ENCODE measurements around the gene ANKRD60. TPM values are rescaled to one million over a fixed set of nuclear protein-coding genes. Genes with fewer than 3 reads are reported as not detected.

The ANKRD60 gene, protein sequence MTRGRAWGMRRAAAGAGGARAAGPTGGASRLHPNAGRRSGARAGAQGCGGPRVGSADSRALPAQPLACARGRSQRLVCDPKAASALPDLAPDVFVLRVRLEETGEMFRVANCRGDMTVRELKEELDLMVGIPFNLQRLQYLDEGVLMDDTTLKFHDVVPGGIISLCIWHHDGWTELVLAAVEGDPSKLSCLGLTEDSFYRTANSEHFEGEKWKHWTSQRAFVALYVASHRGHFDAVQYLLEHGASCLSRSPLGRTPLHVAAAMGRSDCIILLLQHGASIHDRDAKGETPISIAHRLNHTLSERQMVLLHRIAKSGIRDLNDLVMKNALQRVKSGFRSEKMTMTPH
- not detected in 2 replicates for total RNA-seq

DNA sequence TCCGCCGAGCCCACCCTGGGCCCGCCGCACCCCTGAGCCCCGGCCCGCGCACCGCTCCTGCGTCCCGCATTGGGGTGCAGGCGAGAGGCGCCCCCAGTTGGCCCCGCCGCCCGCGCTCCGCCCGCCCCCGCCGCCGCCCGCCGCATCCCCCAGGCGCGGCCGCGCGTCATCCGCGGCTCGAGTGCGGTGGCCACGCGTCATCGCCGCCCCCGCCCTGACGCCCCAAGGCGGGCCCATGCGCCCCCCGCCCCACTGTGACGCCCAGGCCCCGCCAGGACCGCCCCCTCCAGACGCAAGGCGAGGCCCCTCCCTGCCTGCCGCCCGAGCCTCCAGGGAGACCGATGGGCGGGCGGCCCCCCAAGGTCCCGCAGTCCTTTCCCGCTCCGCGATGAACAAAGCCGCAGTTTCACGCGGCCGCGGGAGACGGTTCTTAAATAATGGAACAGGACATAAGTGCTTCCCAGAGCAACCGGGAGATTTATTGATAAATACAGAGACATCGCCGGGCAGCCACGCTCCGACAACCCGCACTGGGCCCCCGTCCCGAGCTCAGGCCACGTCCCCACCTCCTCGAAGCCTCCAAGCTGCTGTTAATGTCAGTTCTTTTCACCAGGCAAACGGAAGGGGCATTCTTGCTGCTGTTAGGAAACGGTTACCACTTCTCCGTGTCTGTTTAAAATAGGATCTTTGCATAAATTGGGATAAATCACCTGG is at the start of gene ANKRD60:
ANKRD60 (minus strand) TSS at position 170 of the 714 bp plus-strand sequence; CDS start at position 170, 0 bp downstream.

Other genes starting within 250 kb of the ANKRD60 start
- gene RAB22A, start 81.1 kb upstream of the ANKRD60 start, total RNA-seq, result 13.5 and 14.4 TPM in 2 replicates
- 8.2 and 11.3 TPM in 2 replicates for gene VAPB, start 160.6 kb upstream of the ANKRD60 start, total RNA-seq